DND-41 (cell line): ENCODE measurements around the gene PDE4D.

ENCODE experiments used
- ATAC-seq: fragments of 200-7000 bp; cut with Tn5 transposase; 3 replicates; pipeline ENCODE4 v1.9.1; 2021; ENCODE audit warnings: low read depth; ENCODE audit not compliant: insufficient read depth
- DNase-seq: peaks from one replicate; pipeline ENCODE4 v3.0.0-alpha.2; 2020
- H2AFZ ChIP-seq: 2 replicates; pipeline ENCODE4 v1.6.0; 2012; ENCODE audit warnings: low read depth, low read length
- H3K27ac ChIP-seq: 2 replicates; pipeline ENCODE4 v1.5.1; 2012; ENCODE audit warnings: low read length, inconsistent platforms
- H3K27me3 ChIP-seq: fragments of 200-600 bp; sonication (generic); 2 replicates; pipeline ENCODE4 v1.6.0; 2012; ENCODE audit warnings: low read length, mild to moderate bottlenecking, inconsistent platforms; ENCODE audit not compliant: insufficient read depth, poor library complexity
- H3K36me3 ChIP-seq: 2 replicates; pipeline ENCODE4 v1.5.1; 2012; ENCODE audit warnings: low read length, inconsistent platforms; ENCODE audit not compliant: insufficient read depth
- H3K4me1 ChIP-seq: 2 replicates; pipeline ENCODE4 v1.5.1; 2012; ENCODE audit warnings: mild to moderate bottlenecking, low read length; ENCODE audit not compliant: insufficient read depth
- H3K4me2 ChIP-seq: 2 replicates; pipeline ENCODE4 v1.6.0; 2012; ENCODE audit warnings: mild to moderate bottlenecking, moderate library complexity, low read length, inconsistent platforms; ENCODE audit not compliant: insufficient read depth
- H3K4me3 ChIP-seq, 2 experiments: fragments of 200-600 bp in 1 of 2; shearing (Covaris generic) in 1 of 2; 2 replicates each; pipeline ENCODE4 v1.5.1; 2012 to 2016; ENCODE audit warnings: inconsistent platforms in 2 of 2, low read length in 2 of 2, mild to moderate bottlenecking in 2 of 2, low read depth in 1 of 2, moderate library complexity in 1 of 2
- H3K79me2 ChIP-seq: 2 replicates; pipeline ENCODE4 v1.6.0; 2012; ENCODE audit warnings: low read length, inconsistent platforms; ENCODE audit not compliant: insufficient read depth
- H3K9ac ChIP-seq: 2 replicates; pipeline ENCODE4 v1.6.0; 2012; ENCODE audit warnings: low read depth, mild to moderate bottlenecking, inconsistent platforms, low read length, moderate library complexity
- H3K9me3 ChIP-seq: 2 replicates; pipeline ENCODE4 v1.5.1; 2012; ENCODE audit warnings: low read length, moderate library complexity, mild to moderate bottlenecking, inconsistent platforms; ENCODE audit not compliant: insufficient read depth, severe bottlenecking
- H4K20me1 ChIP-seq: 2 replicates; pipeline ENCODE4 v1.6.0; 2012; ENCODE audit warnings: low read length; ENCODE audit not compliant: insufficient read depth
- CTCF ChIP-seq: IDR thresholded peaks from 2 replicates; pipeline ENCODE4 v1.5.1; 2012; ENCODE audit warnings: borderline replicate concordance, low read length, moderate library complexity, mild to moderate bottlenecking; ENCODE audit not compliant: poor library complexity, severe bottlenecking; ENCODE audit errors: extremely low read depth
- EZH2 ChIP-seq: IDR thresholded peaks from 3 replicates; pipeline ENCODE4 v1.6.1; 2012; ENCODE audit warnings: borderline replicate concordance, low read depth, mild to moderate bottlenecking, moderate library complexity, low read length, inconsistent platforms; ENCODE audit not compliant: severe bottlenecking

PDE4D gene

GRCh38 chr5:59715228-59715627 lies 178.3 kb downstream of the PDE4D start:
- ATAC-seq (no peak), DNase-seq (no peak)
- no peak overlapping the region for H2AFZ ChIP-seq
- no peaks in the 10 kb centered on the region for H4K20me1 ChIP-seq
- no peak overlapping the region for H3K4me3 ChIP-seq
- H3K4me2 ChIP-seq: no peak overlapping the region
- H3K27me3 ChIP-seq: no peaks in the 10 kb centered on the region
- H3K27ac ChIP-seq: no peak overlapping the region
- no peak overlapping the region for H3K9ac ChIP-seq
- H3K4me1 ChIP-seq: no peaks in the 10 kb centered on the region
- H3K79me2 ChIP-seq: no peaks in the 10 kb centered on the region
- H3K36me3 ChIP-seq: no peaks in the 10 kb centered on the region
- H3K9me3 ChIP-seq: peaks cover 15% of the 10 kb centered on the region
- TF ChIP-seq CTCF (no peak), EZH2 (no peak)

- DNase-seq: no peak
- Histone ChIP-seq H3K36me3 (no peaks in the 10 kb centered on the region), H3K4me1 (no peaks in the 10 kb centered on the region), H2AFZ (no peak overlapping the region), H3K79me2 (no peaks in the 10 kb centered on the region), H3K9me3 (peaks cover 15% of the 10 kb centered on the region), H3K27ac (no peak overlapping the region), H4K20me1 (no peaks in the 10 kb centered on the region), H3K4me2 (no peak overlapping the region), H3K27me3 (no peaks in the 10 kb centered on the region), H3K4me3 (no peak overlapping the region), H3K9ac (no peak overlapping the region)
- ATAC-seq: no peak
- TF ChIP-seq CTCF: no peak
- TF ChIP-seq EZH2: no peak
Measured at GRCh38 chr5:59713498-59713844, 180.1 kb downstream of the PDE4D start.

- no peaks in the 10 kb centered on the region for H3K79me2 ChIP-seq
- H3K4me2 ChIP-seq: no peak overlapping the region
- no peaks in the 10 kb centered on the region for H4K20me1 ChIP-seq
- no peak overlapping the region for H3K9ac ChIP-seq
- peaks cover 15% of the 10 kb centered on the region for H3K9me3 ChIP-seq
- H3K4me1 ChIP-seq: no peaks in the 10 kb centered on the region
- ATAC-seq: no peak
- no peak overlapping the region for H2AFZ ChIP-seq
- H3K36me3 ChIP-seq: no peaks in the 10 kb centered on the region
- DNase-seq: peak; percentile 20
- TF ChIP-seq CTCF (no peak), EZH2 (no peak)
- no peak overlapping the region for H3K4me3 ChIP-seq
- no peak overlapping the region for H3K27ac ChIP-seq
- H3K27me3 ChIP-seq: no peaks in the 10 kb centered on the region
Measured at GRCh38 chr5:59712836-59713497, 180.6 kb downstream of the PDE4D start.
